AG04450 (cell line): ENCODE data around the gene TCERG1L. TPM values are rescaled to one million over a fixed set of nuclear protein-coding genes. Genes with fewer than 3 reads are reported as not detected.

Experiments
- CTCF ChIA-PET: fragments of 300-600, 350-600 bp; formaldehyde crosslinking; extraction: SDS; loops from one replicate; lab custom pipeline; 2022; ENCODE audit warnings: antibody characterized with exemption, inconsistent platforms; lab: Charles Lee
- POLR2A ChIA-PET: fragments of 350-600 bp; formaldehyde crosslinking; extraction: SDS; loops from one replicate; lab custom pipeline; 2021; ENCODE audit warnings: antibody characterized with exemption, inconsistent platforms; lab: Yijun Ruan, JAX
- DNase-seq: peaks from one replicate; pipeline ENCODE4 v3.0.0-alpha.2; 2011; ENCODE audit warnings: low read depth, low spot score
- H3K27ac ChIP-seq: one replicate; pipeline ENCODE4 v1.5.1; 2012; ENCODE audit warnings: low read depth, low read length, control low read depth
- H3K27me3 ChIP-seq: one replicate; pipeline ENCODE4 v1.6.0; 2012; ENCODE audit warnings: low read length; ENCODE audit not compliant: control insufficient read depth, insufficient read depth
- H3K4me3 ChIP-seq: 2 replicates; pipeline ENCODE4 v1.5.1; 2011; ENCODE audit warnings: mild to moderate bottlenecking, low read depth, low read length, control low read depth
- H3K9me3 ChIP-seq: 2 replicates; pipeline ENCODE4 v1.5.1; 2012; ENCODE audit warnings: low read length; ENCODE audit not compliant: control insufficient read depth, insufficient read depth
- polyA plus RNA-seq: library from polyadenylated mRNA; depleted of rRNA; stranded (reverse); fragments of >200 nt; gene quantifications from 2 replicates; pipeline ENCODE4 v1.2.3, GENCODE V29; 2011
- TF ChIP-seq, protein P1 (sequence below): IDR thresholded peaks from 2 replicates; pipeline ENCODE4 v1.5.1; 2011; ENCODE audit warnings: low read depth, low read length, control low read depth, inconsistent platforms

The TCERG1L gene
- polyA plus RNA-seq, 1 experiment = not detected

DNA sequence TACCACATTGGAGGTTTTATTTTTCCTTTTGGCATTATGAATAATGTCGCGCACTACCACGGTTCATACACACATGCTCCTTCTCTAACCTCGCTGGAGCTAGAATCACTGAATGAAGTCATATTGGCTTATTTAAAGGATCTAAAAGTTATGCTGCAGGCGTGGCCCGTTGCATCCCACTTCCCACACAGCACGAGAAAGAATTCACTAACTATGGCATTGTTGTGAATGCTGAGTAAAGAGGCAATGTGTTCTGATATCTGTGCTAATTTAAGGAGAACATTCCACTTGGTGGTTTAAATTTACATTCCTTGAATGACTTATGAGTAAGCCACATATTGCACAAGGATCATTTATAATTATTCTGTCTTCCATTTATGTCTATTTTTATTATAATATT is 20.7 kb downstream of the TCERG1L start:
- CTCF ChIA-PET = no interaction called here
- DNase-seq = no peak
- POLR2A ChIA-PET = no interaction called here

DNA sequence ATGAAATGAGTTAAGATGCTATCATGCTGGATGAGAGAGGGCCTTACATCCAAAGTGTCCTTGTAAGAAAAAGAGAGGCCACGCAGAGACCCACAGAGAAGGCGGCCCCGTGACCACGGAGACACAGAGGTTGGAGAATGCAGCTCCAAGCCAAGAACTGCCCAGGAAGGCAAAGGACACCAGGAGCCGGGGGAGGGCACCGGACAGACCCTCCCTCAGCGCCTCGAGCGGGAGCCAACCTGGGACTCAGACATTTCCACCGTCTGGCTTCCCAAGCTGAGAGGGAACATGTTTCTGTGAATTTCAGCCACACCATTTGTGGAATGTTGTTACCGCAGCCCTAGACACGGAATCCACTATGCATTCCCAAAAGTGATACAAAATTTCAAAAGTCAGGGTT is 22.9 kb downstream of the TCERG1L start:
- Histone ChIP-seq H3K27ac (no peak overlapping the region), H3K4me3 (no peak overlapping the region), H3K27me3 (no peaks in the 10 kb centered on the region), H3K9me3 (peaks cover 19% of the 10 kb centered on the region)
- TF ChIP-seq, protein P1, sequence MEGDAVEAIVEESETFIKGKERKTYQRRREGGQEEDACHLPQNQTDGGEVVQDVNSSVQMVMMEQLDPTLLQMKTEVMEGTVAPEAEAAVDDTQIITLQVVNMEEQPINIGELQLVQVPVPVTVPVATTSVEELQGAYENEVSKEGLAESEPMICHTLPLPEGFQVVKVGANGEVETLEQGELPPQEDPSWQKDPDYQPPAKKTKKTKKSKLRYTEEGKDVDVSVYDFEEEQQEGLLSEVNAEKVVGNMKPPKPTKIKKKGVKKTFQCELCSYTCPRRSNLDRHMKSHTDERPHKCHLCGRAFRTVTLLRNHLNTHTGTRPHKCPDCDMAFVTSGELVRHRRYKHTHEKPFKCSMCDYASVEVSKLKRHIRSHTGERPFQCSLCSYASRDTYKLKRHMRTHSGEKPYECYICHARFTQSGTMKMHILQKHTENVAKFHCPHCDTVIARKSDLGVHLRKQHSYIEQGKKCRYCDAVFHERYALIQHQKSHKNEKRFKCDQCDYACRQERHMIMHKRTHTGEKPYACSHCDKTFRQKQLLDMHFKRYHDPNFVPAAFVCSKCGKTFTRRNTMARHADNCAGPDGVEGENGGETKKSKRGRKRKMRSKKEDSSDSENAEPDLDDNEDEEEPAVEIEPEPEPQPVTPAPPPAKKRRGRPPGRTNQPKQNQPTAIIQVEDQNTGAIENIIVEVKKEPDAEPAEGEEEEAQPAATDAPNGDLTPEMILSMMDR = no peak
- no peak for DNase-seq
- ChIA-PET POLR2A (no interaction called here), CTCF (no interaction called here)

More for the DNA sequence above, 20.7 kb downstream of the TCERG1L start:
- Histone ChIP-seq H3K9me3 (peaks cover 21% of the 10 kb centered on the region), H3K27me3 (no peaks in the 10 kb centered on the region), H3K27ac (no peak overlapping the region), H3K4me3 (no peak overlapping the region)
- TF ChIP-seq, protein P1 = no peak

DNA sequence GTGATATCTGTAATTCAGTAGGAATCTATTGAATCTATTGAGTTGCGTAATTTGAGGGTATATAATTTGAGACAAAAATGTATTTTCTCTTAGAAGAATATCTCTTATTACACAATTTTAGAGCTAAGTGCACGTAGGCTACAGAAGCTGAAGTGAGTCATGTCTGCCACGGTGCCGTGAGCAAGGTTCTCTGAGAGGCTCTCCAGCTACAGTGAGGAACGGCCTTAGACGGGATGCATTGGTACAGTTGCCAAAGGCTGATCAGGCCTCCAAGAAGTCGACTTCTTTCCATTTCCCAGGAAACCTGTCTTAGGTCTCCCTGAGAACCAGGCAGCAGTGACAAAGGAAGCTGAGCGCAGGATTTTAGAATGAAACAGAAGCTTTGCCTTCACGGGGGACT is 28.6 kb downstream of the TCERG1L start:
- Histone ChIP-seq H3K27ac (no peak overlapping the region), H3K27me3 (no peaks in the 10 kb centered on the region), H3K9me3 (peaks cover 48% of the 10 kb centered on the region), H3K4me3 (no peak overlapping the region)
- POLR2A ChIA-PET = no interaction called here
- TF ChIP-seq, protein P1 = no peak
- DNase-seq = no peak
- CTCF ChIA-PET = no interaction called here

DNA sequence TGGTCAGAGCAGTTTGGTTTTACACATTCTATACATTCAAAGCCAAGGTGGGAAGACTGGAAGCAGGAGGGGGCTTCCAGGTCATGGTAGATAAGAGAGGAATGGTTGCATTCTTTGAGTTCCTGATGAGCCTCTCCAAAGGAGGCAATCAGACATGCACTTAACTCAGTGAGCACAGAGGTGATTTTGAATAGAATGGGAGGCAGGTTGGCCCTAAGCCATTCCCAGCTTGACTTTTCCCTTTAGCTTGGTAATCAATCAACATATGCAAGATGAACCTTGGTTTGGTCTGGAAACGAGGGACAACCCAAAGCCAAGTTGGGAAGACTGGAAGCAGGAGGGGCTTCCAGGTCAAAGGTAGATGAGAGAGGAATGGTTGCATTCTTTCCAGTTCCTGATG is 31.4 kb downstream of the TCERG1L start:
- POLR2A ChIA-PET = no interaction called here
- CTCF ChIA-PET = no interaction called here

DNA sequence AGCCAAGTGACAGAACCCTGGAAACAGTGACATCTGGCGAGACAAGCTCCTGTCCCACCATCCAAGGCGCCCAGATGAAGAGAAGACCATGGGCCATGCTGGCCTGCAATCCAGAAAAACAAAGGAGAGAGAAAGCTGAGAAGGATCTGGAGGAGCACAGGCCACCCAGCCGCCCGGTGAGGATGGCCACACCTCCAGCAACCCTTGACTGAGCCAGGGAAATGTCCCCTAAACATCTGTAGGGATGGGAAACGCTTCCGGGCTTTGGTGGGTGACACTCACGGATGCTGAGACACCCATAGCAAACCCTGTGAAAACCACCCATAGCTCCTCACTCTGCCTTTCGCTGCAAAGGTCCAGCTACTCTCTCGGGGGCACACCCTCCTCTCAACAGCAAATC is 32.0 kb downstream of the TCERG1L start:
- DNase-seq = no peak
- Histone ChIP-seq H3K9me3 (peaks cover 68% of the 10 kb centered on the region), H3K27ac (no peak overlapping the region), H3K27me3 (no peaks in the 10 kb centered on the region), H3K4me3 (no peak overlapping the region)
- CTCF ChIA-PET = no interaction called here
- TF ChIP-seq, protein P1 = no peak
- POLR2A ChIA-PET = no interaction called here

More for the DNA sequence above, 31.4 kb downstream of the TCERG1L start:
- H3K4me3 ChIP-seq = no peak overlapping the region
- peaks cover 63% of the 10 kb centered on the region for H3K9me3 ChIP-seq
- H3K27me3 ChIP-seq = no peaks in the 10 kb centered on the region
- no peak for DNase-seq
- TF ChIP-seq, protein P1 = no peak
- no peak overlapping the region for H3K27ac ChIP-seq
